A549 (cell line): ENCODE results near the gene BSCL2. TPM values are rescaled to one million over a fixed set of nuclear protein-coding genes. Genes with fewer than 3 reads are reported as not detected.

ENCODE experiments used
- ATAC-seq, 2 experiments: fragments of 200-7000 bp in 1 of 2; fragments of >200 bp in 1 of 2; cut with Nextera tagmentation in 1 of 2; cut with Tn5 transposase in 1 of 2; 3 replicates each; pipeline versions ENCODE4 v1.8.0 to v1.9.1; 2018 to 2020; ENCODE audit warnings: mild to moderate bottlenecking in 1 of 2, moderate library complexity in 1 of 2
- CTCF ChIA-PET: fragments of 300-600 bp; sonication (Branson Sonifier 250); formaldehyde crosslinking; extraction: SDS; loops from one replicate; lab custom pipeline; 2021; ENCODE audit warnings: antibody characterized with exemption, inconsistent platforms; lab: Yijun Ruan, JAX
- POLR2A ChIA-PET: fragments of 350-600 bp; formaldehyde crosslinking; extraction: SDS; loops from one replicate; lab custom pipeline; 2021; ENCODE audit warnings: antibody characterized with exemption, inconsistent platforms; lab: Yijun Ruan, JAX
- DNase-seq, 2 experiments: peaks; one replicate each; pipeline versions ENCODE4 v3.0.0 to v3.0.0-alpha.2; 2011 to 2016; ENCODE audit warnings: low read depth in 1 of 2, low spot score in 1 of 2
- FAIRE-seq: peaks from 2 replicates; lab custom pipeline; 2011; peaks lifted over from hg19 to GRCh38; lab: Jason Lieb, UNC
- H3K27ac ChIP-seq, 2 experiments: fragments of >200 bp; sonication (Bioruptor Twin); formaldehyde crosslinking; 3 replicates each; pipeline ENCODE4 v1.5.1; 2016 to 2017
- H3K4me1 ChIP-seq: fragments of >200 bp; sonication (Bioruptor Twin); formaldehyde crosslinking; 3 replicates; pipeline ENCODE4 v1.6.1; 2016
- H3K4me2 ChIP-seq: fragments of >200 bp; sonication (Bioruptor Twin); formaldehyde crosslinking; 3 replicates; pipeline ENCODE4 v1.6.1; 2016
- H3K4me3 ChIP-seq: fragments of >200 bp; sonication (Bioruptor Twin); formaldehyde crosslinking; 3 replicates; pipeline ENCODE4 v1.5.1; 2016
- H3K9me3 ChIP-seq: fragments of >200 bp; sonication (Bioruptor Twin); formaldehyde crosslinking; 3 replicates; pipeline ENCODE4 v1.6.1; 2016
- ATOH8 ChIP-seq: fragments of 250-450 bp; sonication (Bioruptor Pico); IDR thresholded peaks from 2 replicates; pipeline ENCODE4 v1.5.0; 2020; ENCODE audit warnings: low read depth, mild to moderate bottlenecking, moderate library complexity
- BHLHE40 ChIP-seq: IDR thresholded peaks from 2 replicates; pipeline ENCODE4 v1.6.1; 2012; ENCODE audit warnings: low read depth, low read length, inconsistent platforms
- CBX2 ChIP-seq: fragments of 200-600 bp; sonication (generic); IDR thresholded peaks from 2 replicates; pipeline ENCODE4 v1.6.1; 2016; ENCODE audit warnings: low read depth, mild to moderate bottlenecking, borderline replicate concordance
- CHD4 ChIP-seq: fragments of 200-600 bp; sonication (generic); IDR thresholded peaks from 2 replicates; pipeline ENCODE4 v1.6.1; 2016; ENCODE audit warnings: antibody characterized with exemption, mild to moderate bottlenecking, borderline replicate concordance
- ESRRA ChIP-seq: fragments of 150-350 bp; IDR thresholded peaks from 2 replicates; pipeline ENCODE4 v1.6.1; 2014; ENCODE audit warnings: mild to moderate bottlenecking, low read length, borderline replicate concordance
- FOXS1 ChIP-seq: fragments of 250-450 bp; sonication (Bioruptor Pico); IDR thresholded peaks from 2 replicates; pipeline ENCODE4 v1.5.0; 2020; ENCODE audit warnings: mild to moderate bottlenecking, moderate library complexity
- HMGXB4 ChIP-seq: fragments of 250-450 bp; sonication (Bioruptor Pico); IDR thresholded peaks from 2 replicates; pipeline ENCODE4 v1.5.0; 2021; ENCODE audit warnings: mild to moderate bottlenecking, moderate library complexity, borderline replicate concordance
- JUN ChIP-seq, 2 experiments: fragments of >200 bp; sonication (Bioruptor Twin); formaldehyde crosslinking; IDR thresholded peaks; 2 replicates in 1 of 2; 3 replicates in 1 of 2; pipeline ENCODE4 v1.6.1; 2016 to 2017
- KDM5A ChIP-seq: fragments of 200-600 bp; sonication (generic); IDR thresholded peaks from 2 replicates; pipeline ENCODE4 v1.6.1; 2016; ENCODE audit warnings: antibody characterized with exemption, mild to moderate bottlenecking
- MAFK ChIP-seq: fragments of 450-650 bp; IDR thresholded peaks from 2 replicates; pipeline ENCODE4 v1.6.1; 2014; ENCODE audit not compliant: partially characterized antibody
- MAX ChIP-seq: IDR thresholded peaks from 2 replicates; pipeline ENCODE4 v1.6.1; 2012
- PBX3 ChIP-seq: IDR thresholded peaks from 2 replicates; pipeline ENCODE4 v1.6.1; 2012
- PHF8 ChIP-seq: fragments of 200-600 bp; sonication (generic); IDR thresholded peaks from 2 replicates; pipeline ENCODE4 v1.6.1; 2016; ENCODE audit warnings: low read depth, mild to moderate bottlenecking, antibody characterized with exemption, moderate library complexity, borderline replicate concordance
- POLR2A ChIP-seq: IDR thresholded peaks from 2 replicates; pipeline ENCODE4 v1.6.1; 2012; ENCODE audit warnings: mild to moderate bottlenecking, low read length
- RARB ChIP-seq: fragments of 250-450 bp; sonication (Bioruptor Pico); IDR thresholded peaks from 2 replicates; pipeline ENCODE4 v1.8.0; 2021; ENCODE audit warnings: mild to moderate bottlenecking, moderate library complexity
- REST ChIP-seq: fragments of 200-600 bp; sonication (generic); IDR thresholded peaks from 2 replicates; pipeline ENCODE4 v1.6.1; 2016; ENCODE audit warnings: antibody characterized with exemption, mild to moderate bottlenecking, moderate library complexity
- RNF2 ChIP-seq: fragments of 200-600 bp; sonication (generic); IDR thresholded peaks from 2 replicates; pipeline ENCODE4 v1.6.1; 2016; ENCODE audit warnings: low read depth, mild to moderate bottlenecking, antibody characterized with exemption, moderate library complexity, borderline replicate concordance
- TFCP2L1 ChIP-seq: fragments of 250-450 bp; sonication (Bioruptor Pico); IDR thresholded peaks from 2 replicates; pipeline ENCODE4 v1.5.0; 2021; ENCODE audit warnings: mild to moderate bottlenecking
- TP53 ChIP-seq: fragments of 250-450 bp; sonication (Bioruptor Pico); IDR thresholded peaks from 2 replicates; pipeline ENCODE4 v1.5.0; 2021; ENCODE audit warnings: mild to moderate bottlenecking, moderate library complexity
- ZC3H11A ChIP-seq: fragments of 450-650 bp; IDR thresholded peaks from 2 replicates; pipeline ENCODE4 v1.6.1; 2014; ENCODE audit warnings: antibody characterized with exemption, mild to moderate bottlenecking
- ZNF302 ChIP-seq: fragments of 250-450 bp; sonication (Bioruptor Pico); IDR thresholded peaks from 2 replicates; pipeline ENCODE4 v1.9.0; 2021; ENCODE audit warnings: inconsistent platforms, mild to moderate bottlenecking, moderate library complexity
- WGBS: methylation state at CpG from one replicate; pipeline ENCODE4 v1.1.6; 2017; ENCODE audit errors: missing lambda C conversion rate; 5-methylcytosine and 5-hydroxymethylcytosine counted together
- polyA plus RNA-seq, 4 experiments: library from polyadenylated mRNA; depleted of rRNA in 3 of 4; stranded (reverse); fragments of >200 nt; fragmentation: RNase III in 1 of 4; extraction: RNeasy Plus Mini Kit Qiagen cat#74134 plus additional on column Dnase treatment in 1 of 4; gene quantifications; 2 replicates in 3 of 4; 3 replicates in 1 of 4; pipeline ENCODE4 v1.2.3, GENCODE V29; 2011 to 2017

BSCL2 gene
- polyA plus RNA-seq, 2 of the 4 experiments (the other 2 are of a cell fraction): 63.0 to 63.9 TPM

GRCh38 chr11:62648967-62649364 is 58.3 kb downstream of the BSCL2 start:
- Histone ChIP-seq H3K4me3 (no peak overlapping the region), H3K27ac (no peak overlapping the region), H3K4me2 (no peak overlapping the region), H3K4me1 (peaks cover 22% of the 10 kb centered on the region), H3K9me3 (no peaks in the 10 kb centered on the region)
- TF ChIP-seq JUN (IDR thresholded peaks at IDR 0.05) (0 out of 5 replicates have a peak, but pooled peaks of 1 of the 2 experiments have one; percentile 21), ATOH8 (CRISPR knock-in tag) (no peak)
- POLR2A ChIA-PET: interaction anchor here (1.3 to 3.2 kb wide), 2 partner anchors 16 to 57 kb away, joined by 4 to 21 read pairs; partner anchors contain the start of genes C11orf98, CSKMT and TUT1
- no peak for ATAC-seq
- CTCF ChIA-PET: interaction anchor here (0.6 to 2.2 kb wide), 6 partner anchors 18 to 96 kb away, joined by 3 to 15 read pairs (median 3); partner anchors contain the start of genes EML3 and ROM1
- 95% methylated on average over 8 of the region's 11 CpGs for WGBS
- no peak for DNase-seq
- FAIRE-seq: no peak

GRCh38 chr11:62648185-62648966 is 58.8 kb downstream of the BSCL2 start:
- H3K27ac ChIP-seq: no peak overlapping the region
- DNase-seq: no peak
- no peak overlapping the region for H3K4me3 ChIP-seq
- CTCF ChIA-PET: interaction anchor here (0.6 to 2.2 kb wide), 10 partner anchors 9 to 224 kb away, joined by 3 to 15 read pairs (median 3); partner anchors contain the start of genes B3GAT3, EML3 and ROM1
- POLR2A ChIA-PET: interaction anchor here (1.2 to 3.2 kb wide), 3 partner anchors 17 to 79 kb away, joined by 4 to 21 read pairs (median 5); partner anchors contain the start of genes C11orf98, CSKMT, HNRNPUL2 and TUT1
- TF ChIP-seq ZC3H11A (no peak), RARB (no peak), FOXS1 (CRISPR knock-in tag) (no peak), CHD4 (no peak), POLR2A (no peak), KDM5A (no peak), REST (no peak), ESRRA (no peak), TFCP2L1 (CRISPR knock-in tag) (no peak), ZNF302 (CRISPR knock-in tag) (no peak), CBX2 (no peak), TP53 (CRISPR knock-in tag) (no peak), HMGXB4 (no peak), BHLHE40 (no peak), MAFK (no peak), PBX3 (no peak), PHF8 (no peak), MAX (no peak), RNF2 (no peak)
- TF ChIP-seq, all 56 proteins: peak for 0
- WGBS: 93% methylated on average over 19 of the region's 24 CpGs
- Histone ChIP-seq H3K4me2 (no peak overlapping the region), H3K9me3 (no peaks in the 10 kb centered on the region), H3K4me1 (peaks cover 22% of the 10 kb centered on the region)
- ATAC-seq (no peak), FAIRE-seq (no peak)
